ENCODE results near the gene DNAH9.

Gene DNAH9

GRCh38 chr17:11598274-11599221, at the start of gene DNAH9:
Gene DNAH9, plus strand, starts transcription at chr17:11598470. Its CDS starts 29 bp downstream, at chr17:11598499.
- DNase-seq (ENCODE audit: low read depth in 2 of 2) = peak; percentile 20 to 23

GRCh38 chr17:11550431-11550830, 47.8 kb upstream of the DNAH9 start:
- DNase-seq (ENCODE audit: low read depth in 2 of 2) = no peak

GRCh38 chr17:11551442-11551841, 46.8 kb upstream of the DNAH9 start:
- DNase-seq (ENCODE audit: low read depth in 2 of 2) = no peak

- no peak for DNase-seq (ENCODE audit: low read depth in 2 of 2)
Measured at GRCh38 chr17:11553135-11553534, 45.1 kb upstream of the DNAH9 start.

GRCh38 chr17:11554042-11554441, 44.2 kb upstream of the DNAH9 start:
- no peak for DNase-seq (ENCODE audit: low read depth in 2 of 2)

GRCh38 chr17:11554542-11554941, 43.7 kb upstream of the DNAH9 start:
- DNase-seq (ENCODE audit: low read depth in 2 of 2) = no peak

GRCh38 chr17:11555530-11555929, 42.7 kb upstream of the DNAH9 start:
- DNase-seq (ENCODE audit: low read depth in 2 of 2) = no peak

- DNase-seq (ENCODE audit: low read depth in 2 of 2) = no peak
Measured at GRCh38 chr17:11557727-11558452, 40.4 kb upstream of the DNAH9 start.

GRCh38 chr17:11558681-11559234, 39.5 kb upstream of the DNAH9 start:
- no peak for DNase-seq (ENCODE audit: low read depth in 2 of 2)

GRCh38 chr17:11559601-11560000, 38.7 kb upstream of the DNAH9 start:
- DNase-seq (ENCODE audit: low read depth in 2 of 2) = no peak

- DNase-seq (ENCODE audit: low read depth in 2 of 2) = no peak
Measured at GRCh38 chr17:11561281-11561680, 37.0 kb upstream of the DNAH9 start.

GRCh38 chr17:11561702-11562101, 36.6 kb upstream of the DNAH9 start:
- no peak for DNase-seq (ENCODE audit: low read depth in 2 of 2)

GRCh38 chr17:11564589-11565380, 33.5 kb upstream of the DNAH9 start:
- no peak for DNase-seq (ENCODE audit: low read depth in 2 of 2)

GRCh38 chr17:11565591-11565990, 32.7 kb upstream of the DNAH9 start:
- no peak for DNase-seq (ENCODE audit: low read depth in 2 of 2)

- no peak for DNase-seq (ENCODE audit: low read depth in 2 of 2)
Measured at GRCh38 chr17:11578998-11579397, 19.3 kb upstream of the DNAH9 start.

- no peak for DNase-seq (ENCODE audit: low read depth in 2 of 2)
Measured at GRCh38 chr17:11580677-11581076, 17.6 kb upstream of the DNAH9 start.

- DNase-seq (ENCODE audit: low read depth in 2 of 2) = no peak
Measured at GRCh38 chr17:11582217-11582616, 16.1 kb upstream of the DNAH9 start.

- DNase-seq (ENCODE audit: low read depth in 2 of 2) = no peak
Measured at GRCh38 chr17:11583306-11583992, 14.8 kb upstream of the DNAH9 start.

GRCh38 chr17:11589716-11590115, 8.6 kb upstream of the DNAH9 start:
- DNase-seq (ENCODE audit: low read depth in 2 of 2) = no peak

- no peak for DNase-seq (ENCODE audit: low read depth in 2 of 2)
Measured at GRCh38 chr17:11601661-11602060, 3.4 kb downstream of the DNAH9 start.

GRCh38 chr17:11608396-11608795, 10.1 kb downstream of the DNAH9 start:
- DNase-seq (ENCODE audit: low read depth in 2 of 2) = no peak
